Measurements from ENCODE around the gene TJP3. TPM values are rescaled to one million over a fixed set of nuclear protein-coding genes. Genes with fewer than 3 reads are reported as not detected.

The TJP3 gene
- total RNA-seq, 1 experiment from 2014 or later: not detected

GRCh38 chr19:3738477-3739220 lies 30.5 kb downstream of the TJP3 start:
- Histone ChIP-seq H3K36me3 (ENCODE audit: insufficient read depth, low read length, poor library complexity, severe bottlenecking) (no peaks in the 10 kb centered on the region), H3K27me3 (replicated peaks; ENCODE audit: insufficient read depth, low read depth, low read length, poor library complexity) (no peaks in the 10 kb centered on the region), H3K4me3 (ENCODE audit: low read depth, low read length, poor library complexity, severe bottlenecking) (no peak overlapping the region), H3K4me1 (ENCODE audit: insufficient read depth, low read length, poor library complexity, severe bottlenecking) (no peaks in the 10 kb centered on the region), H3K9me3 (ENCODE audit: low read depth, low read length, poor library complexity, severe bottlenecking) (no peaks in the 10 kb centered on the region), H3K27ac (ENCODE audit: low read depth, low read length, poor library complexity, severe bottlenecking) (no peak overlapping the region)
- ChIA-PET POLR2A (ENCODE audit: low non-redundant PET) (no interaction called here), CTCF (no interaction called here)
- no TSS peak for BruUV-seq (replicated peaks)
- intact Hi-C loops (cut with micrococcal nuclease; ENCODE audit: unreplicated experiment): no loop called here
- DNase-seq (ENCODE audit: low spot score): no peak
- TF ChIP-seq EZH2 (IDR thresholded peaks at IDR 0.05; ENCODE audit: borderline replicate concordance, low read depth, low read length, poor library complexity, severe bottlenecking) (no peak), CTCF (conservative IDR thresholded peaks at IDR 0.05; ENCODE audit: low read depth, low read length) (no peak)

- Histone ChIP-seq H3K9me3 (ENCODE audit: low read depth, low read length, poor library complexity, severe bottlenecking) (no peaks in the 10 kb centered on the region), H3K4me1 (ENCODE audit: insufficient read depth, low read length, poor library complexity, severe bottlenecking) (no peaks in the 10 kb centered on the region), H3K4me3 (ENCODE audit: low read depth, low read length, poor library complexity, severe bottlenecking) (no peak overlapping the region), H3K27ac (ENCODE audit: low read depth, low read length, poor library complexity, severe bottlenecking) (no peak overlapping the region), H3K36me3 (ENCODE audit: insufficient read depth, low read length, poor library complexity, severe bottlenecking) (no peaks in the 10 kb centered on the region), H3K27me3 (replicated peaks; ENCODE audit: insufficient read depth, low read depth, low read length, poor library complexity) (no peaks in the 10 kb centered on the region)
- ChIA-PET POLR2A (ENCODE audit: low non-redundant PET) (no interaction called here), CTCF (no interaction called here)
- no TSS peak for BruUV-seq (replicated peaks)
- intact Hi-C loops (cut with micrococcal nuclease; ENCODE audit: unreplicated experiment): no loop called here
- TF ChIP-seq CTCF (conservative IDR thresholded peaks at IDR 0.05; ENCODE audit: low read depth, low read length) (no peak), EZH2 (IDR thresholded peaks at IDR 0.05; ENCODE audit: borderline replicate concordance, low read depth, low read length, poor library complexity, severe bottlenecking) (no peak)
- no peak for DNase-seq (ENCODE audit: low spot score)
Observed at GRCh38 chr19:3740431-3740830, 32.2 kb downstream of the TJP3 start.

GRCh38 chr19:3743486-3743885 lies 35.3 kb downstream of the TJP3 start:
- TF ChIP-seq CTCF (conservative IDR thresholded peaks at IDR 0.05; ENCODE audit: low read depth, low read length) (no peak), EZH2 (IDR thresholded peaks at IDR 0.05; ENCODE audit: borderline replicate concordance, low read depth, low read length, poor library complexity, severe bottlenecking) (no peak)
- ChIA-PET CTCF (no interaction called here), POLR2A (ENCODE audit: low non-redundant PET) (no interaction called here)
- Histone ChIP-seq H3K4me1 (ENCODE audit: insufficient read depth, low read length, poor library complexity, severe bottlenecking) (no peaks in the 10 kb centered on the region), H3K9me3 (ENCODE audit: low read depth, low read length, poor library complexity, severe bottlenecking) (no peaks in the 10 kb centered on the region), H3K36me3 (ENCODE audit: insufficient read depth, low read length, poor library complexity, severe bottlenecking) (no peaks in the 10 kb centered on the region), H3K4me3 (ENCODE audit: low read depth, low read length, poor library complexity, severe bottlenecking) (no peak overlapping the region), H3K27ac (ENCODE audit: low read depth, low read length, poor library complexity, severe bottlenecking) (no peak overlapping the region), H3K27me3 (replicated peaks; ENCODE audit: insufficient read depth, low read depth, low read length, poor library complexity) (no peaks in the 10 kb centered on the region)
- DNase-seq (ENCODE audit: low spot score): peak; percentile 51
- BruUV-seq (replicated peaks): no TSS peak
- intact Hi-C loops (cut with micrococcal nuclease; ENCODE audit: unreplicated experiment): no loop called here
